Thyroid gland (tissue), 4 donors: Measurements from ENCODE around the gene CSTPP1.

Experiments
- CTCF ChIP-seq, 6 experiments: fragments of 200-600 bp in 3 of 6; fragments of 450-650 bp in 3 of 6; sonication (generic) in 3 of 6; IDR thresholded peaks; one replicate each; pipeline ENCODE4 v1.5.1; 2016 to 2019; ENCODE audit warnings: antibody characterized with exemption in 6 of 6, mild to moderate bottlenecking in 2 of 6, inconsistent platforms in 1 of 6, moderate library complexity in 1 of 6
- POLR2A ChIP-seq, 2 donors: fragments of 450-650 bp; IDR thresholded peaks; one replicate each; pipeline ENCODE4 v1.6.1; 2017; ENCODE audit warnings: antibody characterized with exemption in 2 of 2, mild to moderate bottlenecking in 2 of 2, moderate library complexity in 1 of 2

- TF ChIP-seq CTCF (IDR thresholded peaks at IDR 0.05): no peak
- TF ChIP-seq POLR2A (IDR thresholded peaks at IDR 0.05): no peak
Observed at GRCh38 chr11:47060807-47061206, 124.2 kb downstream of the CSTPP1 start.
